GM19351 (cell line): Measurements from ENCODE around the gene ZNF827.
A peak's percentile ranks its signal among the peaks of the same experiment; 100 is the strongest.

Source experiments
- ATAC-seq: cut with Tn5 transposase; IDR thresholded peaks from one replicate; pipeline ENCODE4 v1.9.1; 2021; ENCODE audit warnings: mild to moderate bottlenecking, moderate library complexity; ENCODE audit not compliant: unreplicated experiment

Gene ZNF827

DNA sequence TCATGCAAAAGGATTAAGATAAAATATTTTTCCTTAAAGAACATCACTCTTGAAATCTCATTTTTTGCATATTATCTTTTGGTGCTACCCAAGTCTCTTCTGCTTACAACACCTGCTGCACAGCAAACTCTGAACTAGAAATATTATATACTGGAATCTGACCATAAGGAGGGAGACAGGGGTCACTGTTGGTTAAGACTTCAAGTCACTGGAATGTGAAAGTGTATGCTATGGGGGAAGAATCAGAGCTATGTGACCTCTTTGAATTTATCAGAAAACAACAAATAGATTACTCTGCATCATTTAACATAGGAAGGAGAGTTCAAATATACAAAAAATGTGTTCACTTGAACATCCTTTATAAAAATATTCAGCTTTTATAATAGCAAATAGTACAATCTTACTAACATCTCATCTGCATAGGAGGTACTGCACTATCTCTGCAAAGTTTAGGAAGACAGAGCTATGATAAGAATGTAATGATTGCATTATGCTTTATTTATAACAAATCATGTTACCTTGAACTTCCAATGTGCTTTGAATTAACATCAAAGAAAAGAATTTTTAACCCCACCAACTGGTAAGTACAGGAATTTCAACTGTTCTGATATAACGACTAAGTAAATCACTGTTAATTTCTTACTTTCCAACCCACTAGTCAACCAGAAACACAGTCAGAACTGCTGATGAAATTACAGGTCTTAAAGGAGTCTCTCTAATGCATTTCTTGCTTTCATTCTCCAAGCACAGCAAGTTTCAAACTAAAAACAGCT lies 69.8 kb downstream of the ZNF827 start:
- peak; percentile 68 for ATAC-seq

DNA sequence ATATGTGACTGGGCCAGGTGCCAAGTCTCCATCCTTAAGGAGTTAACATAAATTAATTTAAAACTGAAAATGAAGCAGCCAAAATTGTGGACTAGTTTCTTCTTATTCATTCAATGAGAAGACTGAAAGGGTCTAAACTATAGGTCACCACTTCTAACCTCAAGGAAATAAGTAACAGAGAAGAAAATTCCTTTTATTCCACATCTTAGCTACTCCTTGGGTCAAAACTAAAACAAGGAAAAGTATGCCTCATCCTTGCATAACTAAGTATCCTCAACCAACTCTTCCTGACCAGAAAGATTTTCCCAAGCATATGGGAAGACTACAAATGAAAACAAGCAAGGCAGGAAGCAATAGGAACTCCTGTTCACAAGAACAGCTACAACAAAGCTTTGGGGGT lies 71.2 kb downstream of the ZNF827 start:
- ATAC-seq: no peak

DNA sequence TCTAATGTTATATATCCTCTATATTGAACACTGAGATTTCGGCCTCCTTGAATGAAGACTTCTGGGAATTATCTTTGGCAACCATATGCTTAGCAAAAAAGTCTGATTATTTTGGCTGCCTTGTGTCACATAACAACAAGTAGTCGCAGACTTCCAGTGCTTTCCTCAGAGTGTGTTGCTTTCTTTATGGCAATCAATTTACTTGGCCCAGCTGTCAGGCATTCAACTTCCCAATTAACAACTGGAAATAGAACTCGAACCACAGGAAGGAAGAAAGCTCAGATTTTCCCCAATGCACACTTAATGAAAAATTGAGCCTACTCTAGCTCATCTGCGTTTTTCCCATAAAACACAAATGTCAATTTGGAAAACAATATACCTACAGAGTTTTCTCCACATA lies 71.6 kb downstream of the ZNF827 start:
- ATAC-seq: no peak

DNA sequence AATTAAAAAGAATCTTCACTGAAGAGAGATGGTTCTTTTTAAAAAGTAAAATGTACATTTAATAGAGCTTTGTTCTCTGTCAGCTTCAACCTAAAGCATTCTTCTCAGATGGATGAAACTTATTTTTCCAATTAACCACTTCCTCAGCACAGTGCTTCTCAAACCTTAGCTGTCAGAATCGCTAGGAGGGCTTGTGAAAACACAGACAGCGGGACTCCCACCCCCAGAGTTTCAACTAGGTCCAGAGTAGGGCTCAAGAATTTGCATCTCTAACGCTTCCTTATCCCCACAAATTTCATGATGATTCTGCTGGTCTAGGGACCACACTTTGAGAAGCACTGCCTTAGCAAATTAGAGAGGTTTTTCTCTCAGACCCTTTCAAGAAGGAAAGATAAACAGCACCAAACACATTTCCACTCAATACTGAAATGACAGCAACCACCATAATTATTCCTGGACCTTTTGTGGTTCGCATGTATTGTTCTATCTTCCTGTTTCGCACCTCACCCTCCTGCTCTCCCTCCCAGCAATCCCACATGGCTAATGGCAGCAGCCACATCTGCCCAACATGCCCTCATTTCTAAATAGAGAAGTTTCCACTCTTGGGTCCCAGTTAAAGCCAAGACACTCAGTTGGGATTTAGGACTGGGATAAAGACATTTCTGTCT lies 73.2 kb downstream of the ZNF827 start:
- peak; percentile 56 for ATAC-seq

DNA sequence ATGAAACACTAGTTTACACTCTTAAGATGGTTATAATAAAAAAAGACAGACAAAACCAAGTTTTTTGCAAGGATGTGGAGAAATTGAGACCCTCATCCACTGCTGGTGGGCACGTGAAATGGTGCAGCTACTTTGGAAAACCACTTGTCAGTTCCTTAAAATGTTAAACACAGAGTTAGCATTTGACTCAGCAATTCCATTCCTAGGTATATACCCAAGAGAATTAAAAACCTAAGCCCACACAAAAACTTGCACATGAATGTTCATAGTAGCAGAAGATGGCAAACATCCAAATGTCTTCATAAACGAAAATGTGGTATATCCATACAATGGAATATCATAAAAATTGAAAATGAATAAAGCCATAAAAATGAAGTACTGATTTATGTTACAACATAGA lies 75.4 kb downstream of the ZNF827 start:
- no peak for ATAC-seq

DNA sequence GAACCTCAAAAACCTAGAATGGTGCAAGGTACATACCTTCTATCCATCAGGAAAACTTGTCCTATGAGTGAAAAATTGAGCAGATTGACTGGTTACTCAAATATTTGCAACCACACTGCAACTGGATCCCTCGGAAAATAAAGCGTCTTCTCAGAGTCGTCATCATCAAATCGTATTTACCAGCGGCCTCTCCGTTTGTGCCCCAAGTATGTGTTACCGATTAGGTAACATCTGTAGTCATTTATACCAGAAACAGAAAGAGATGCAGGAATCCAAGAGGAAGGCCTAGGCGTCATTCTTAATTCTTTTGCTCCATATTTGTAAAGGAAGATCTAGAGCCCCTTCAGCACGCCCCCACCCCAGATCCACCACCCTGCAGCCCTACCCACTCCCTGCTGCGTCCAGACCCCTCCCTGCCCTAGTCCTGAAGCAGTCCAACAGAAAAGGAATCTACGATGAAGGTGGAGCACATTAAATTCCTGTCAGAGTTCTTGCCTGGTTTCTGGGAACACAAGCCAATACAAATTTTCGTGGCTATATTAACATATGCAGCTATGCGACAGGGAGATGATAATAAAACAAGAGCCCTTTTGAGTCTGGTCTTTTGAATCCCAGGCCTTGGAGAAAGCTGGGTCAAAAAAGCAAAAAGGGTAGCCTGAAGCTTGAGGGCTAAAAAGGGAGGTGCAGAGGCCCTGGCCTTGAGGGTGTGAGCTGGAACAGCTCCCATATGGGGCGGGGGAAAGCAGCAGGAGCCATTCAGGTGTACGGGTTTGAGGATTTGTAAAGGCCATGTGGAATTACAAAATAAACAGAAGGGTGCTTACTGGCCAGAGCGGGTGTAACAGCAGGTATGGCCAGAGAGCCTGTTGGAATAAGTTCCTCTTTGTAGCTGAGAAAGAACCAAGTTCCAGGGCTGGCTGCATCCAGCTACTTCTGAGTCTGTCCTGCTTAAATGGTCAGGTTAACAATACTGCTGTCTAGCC lies 77.0 kb downstream of the ZNF827 start:
- ATAC-seq: no peak

DNA sequence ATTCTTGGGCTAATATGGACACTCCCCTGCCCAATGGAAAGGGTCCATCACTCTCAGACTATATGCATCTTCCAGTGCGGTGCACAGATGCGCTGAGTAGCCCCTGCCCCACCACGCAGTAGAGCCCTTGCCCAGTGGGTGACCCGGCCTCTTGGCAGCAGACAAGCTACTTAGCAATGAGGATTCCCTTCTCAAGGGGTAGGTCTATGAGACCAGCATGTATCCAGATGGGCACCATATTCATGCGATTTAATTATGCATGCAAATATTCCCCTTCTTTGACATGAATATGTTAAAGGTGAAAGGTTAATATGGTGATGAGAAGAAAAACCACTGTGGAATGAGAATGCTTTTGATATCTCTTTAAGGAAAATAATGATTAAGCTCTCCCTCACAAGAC lies 77.7 kb downstream of the ZNF827 start:
- no peak for ATAC-seq

DNA sequence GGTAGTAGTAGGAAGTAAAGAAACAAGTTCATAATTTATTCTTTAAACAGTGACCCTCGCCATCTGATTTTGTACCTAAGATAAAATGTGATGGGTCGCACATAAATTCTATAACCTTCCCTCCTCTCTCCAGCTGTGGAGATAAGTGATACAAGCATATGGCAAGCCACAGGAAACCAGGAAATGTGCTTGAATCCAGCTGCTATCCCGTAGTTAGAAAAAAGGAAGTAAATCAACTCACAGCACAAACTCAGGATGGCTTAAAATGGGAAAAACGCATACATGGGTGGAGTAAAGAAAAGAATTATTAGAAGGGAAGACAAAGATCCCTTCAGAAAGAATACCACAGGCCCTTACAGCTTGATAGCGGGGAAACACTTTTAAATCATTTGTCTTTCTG lies 78.2 kb downstream of the ZNF827 start:
- ATAC-seq: no peak

DNA sequence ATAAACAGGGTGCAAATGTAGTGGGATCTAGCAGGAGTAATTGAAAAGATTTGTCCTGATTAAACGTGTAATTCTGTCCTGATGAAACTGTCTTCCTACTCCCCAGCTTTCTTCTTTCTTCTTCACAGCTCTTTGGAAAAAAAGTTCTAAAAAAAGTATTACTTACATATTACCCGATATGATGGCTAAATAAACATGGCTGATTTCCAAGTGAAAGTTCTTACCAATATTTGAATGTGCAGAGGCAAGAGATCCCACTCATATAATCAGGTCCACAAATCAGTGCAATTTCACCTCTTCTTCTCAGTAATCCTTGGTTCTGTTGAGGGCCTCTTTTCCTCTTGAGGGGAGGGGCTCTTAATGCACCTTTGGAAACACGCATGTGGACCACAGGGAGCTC lies 78.7 kb downstream of the ZNF827 start:
- ATAC-seq: no peak

DNA sequence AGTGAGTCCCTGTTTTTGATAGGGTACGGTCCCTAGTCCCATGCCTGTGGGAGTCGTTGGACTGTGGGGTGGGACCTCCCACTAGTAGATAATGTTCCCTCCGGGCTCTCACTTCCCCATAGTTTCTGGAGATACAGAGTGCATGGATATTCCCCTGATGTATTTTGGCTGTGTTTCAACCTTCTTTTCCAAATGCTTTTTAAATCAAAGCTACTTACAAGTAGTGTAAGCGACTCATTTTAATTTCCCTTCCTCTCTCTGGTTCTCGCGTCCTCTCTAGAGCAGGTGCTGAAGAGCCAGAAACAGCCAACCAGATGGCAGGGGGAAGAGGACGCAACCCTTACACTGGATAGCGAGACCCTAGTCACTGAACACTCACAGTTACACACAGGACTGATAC lies 79.2 kb downstream of the ZNF827 start:
- ATAC-seq: no peak

DNA sequence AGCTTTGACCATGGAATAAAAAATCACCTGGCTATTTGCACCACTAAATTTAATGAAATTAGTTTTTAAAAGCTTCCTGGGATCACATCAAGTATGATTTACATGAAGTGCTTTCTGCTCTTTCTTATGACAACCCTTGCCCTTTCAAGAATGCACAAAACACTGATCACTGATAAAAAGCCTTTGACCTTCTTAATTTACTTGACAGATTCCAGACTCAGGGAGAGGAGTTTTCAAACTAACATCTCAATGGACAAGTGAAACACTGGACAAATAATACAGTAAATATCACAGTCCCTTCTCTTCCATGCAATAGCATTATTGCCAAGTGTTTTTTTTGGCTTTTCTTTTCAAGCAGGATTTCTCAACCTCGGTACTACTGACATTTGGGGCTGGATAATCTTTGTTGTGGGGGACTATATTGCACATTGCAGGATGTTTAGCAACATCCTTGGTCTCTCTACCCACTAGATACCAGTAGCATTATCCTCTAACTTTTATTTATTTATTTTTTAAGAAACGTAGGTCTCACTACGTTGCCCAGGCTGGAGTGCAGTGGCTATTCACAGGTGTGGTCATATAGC lies 86.3 kb downstream of the ZNF827 start:
- no peak for ATAC-seq

DNA sequence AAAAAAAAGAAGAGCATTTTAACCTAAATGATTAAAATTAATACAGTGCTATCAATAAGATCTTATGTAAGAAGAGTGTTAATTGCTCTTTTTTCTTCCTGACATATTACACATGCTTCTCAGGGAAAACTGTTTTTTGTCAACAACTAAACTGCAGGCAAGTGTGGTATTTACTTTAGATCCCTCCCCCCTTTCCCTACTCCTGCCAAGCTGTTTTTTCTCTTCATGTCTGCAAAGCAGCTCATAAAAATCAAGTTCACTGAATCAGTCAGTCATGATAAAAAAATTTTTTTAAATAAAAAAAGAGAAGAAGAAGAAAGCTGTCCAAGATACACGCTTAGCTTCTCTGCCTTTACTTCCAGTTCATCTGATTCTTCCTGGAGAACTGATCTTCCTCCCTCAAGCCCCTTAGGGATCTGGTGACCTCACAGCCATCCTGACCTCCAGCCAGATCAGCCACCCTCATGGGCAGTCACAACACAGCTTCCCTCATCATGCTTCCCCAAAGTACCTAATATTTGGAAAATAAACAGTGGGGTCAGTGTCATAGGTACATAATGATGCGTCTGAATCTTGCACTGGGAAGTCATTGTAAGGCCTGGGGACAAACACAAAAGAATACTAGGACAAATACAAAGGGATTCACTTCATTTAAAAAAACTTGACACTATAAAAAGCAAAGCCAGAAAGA lies 87.0 kb downstream of the ZNF827 start:
- no peak for ATAC-seq

DNA sequence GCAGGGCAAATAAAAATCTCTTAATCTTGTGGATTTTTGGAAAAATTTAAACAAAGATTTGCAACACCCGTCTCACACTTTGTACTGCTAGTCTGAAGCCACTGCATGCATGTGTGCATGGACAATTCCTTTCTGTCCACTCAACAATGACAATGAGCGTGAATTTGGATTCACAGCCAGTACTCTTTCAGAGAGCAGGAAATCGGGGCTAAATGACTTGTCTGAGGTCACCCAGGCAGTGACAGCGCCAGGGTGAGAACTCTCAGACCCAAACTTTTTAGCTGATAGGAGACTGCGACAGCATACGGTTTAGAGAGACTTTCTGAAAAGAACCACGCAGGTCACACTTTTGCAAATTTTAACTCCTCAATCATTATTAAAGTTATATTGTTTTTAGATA lies 90.9 kb downstream of the ZNF827 start:
- no peak for ATAC-seq

DNA sequence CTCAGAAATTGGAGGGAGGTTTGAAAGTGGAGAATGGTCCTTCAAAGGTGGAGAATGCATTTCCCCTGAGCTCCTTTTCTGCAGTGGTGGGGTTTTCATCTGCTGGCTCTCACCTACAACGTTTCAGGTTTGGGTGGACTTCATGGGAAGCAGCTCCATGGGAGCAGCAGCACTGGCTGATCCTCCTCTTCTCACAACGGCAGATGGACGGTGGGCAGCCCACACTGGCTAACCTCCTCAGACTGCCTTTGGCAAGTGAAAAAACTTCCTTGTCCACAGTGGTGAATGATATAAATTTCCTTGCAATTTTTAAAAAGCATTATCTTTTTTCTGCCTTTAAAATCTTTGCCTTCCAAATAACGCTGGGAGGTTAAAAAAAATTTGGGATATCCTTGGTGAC lies 93.5 kb downstream of the ZNF827 start:
- no peak for ATAC-seq

DNA sequence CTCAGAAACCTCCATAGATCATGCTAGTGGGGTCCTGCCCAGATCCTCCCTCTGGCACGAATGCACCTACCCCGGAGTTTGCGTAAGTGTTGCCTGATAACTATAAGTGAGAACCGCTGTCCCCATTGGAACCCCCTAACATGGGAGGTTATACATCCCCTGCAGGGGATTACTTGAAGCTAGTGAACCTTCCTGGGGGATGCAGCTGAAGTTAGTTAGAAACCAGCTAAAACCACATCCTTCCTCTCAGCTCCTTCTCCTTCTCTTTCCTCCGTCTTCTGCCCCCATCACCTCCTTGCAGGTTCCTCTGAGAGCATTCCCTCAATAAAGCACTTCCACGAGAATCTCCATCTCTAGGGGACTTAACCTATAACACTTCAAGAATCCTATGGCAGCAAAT lies 95.0 kb downstream of the ZNF827 start:
- ATAC-seq: no peak

DNA sequence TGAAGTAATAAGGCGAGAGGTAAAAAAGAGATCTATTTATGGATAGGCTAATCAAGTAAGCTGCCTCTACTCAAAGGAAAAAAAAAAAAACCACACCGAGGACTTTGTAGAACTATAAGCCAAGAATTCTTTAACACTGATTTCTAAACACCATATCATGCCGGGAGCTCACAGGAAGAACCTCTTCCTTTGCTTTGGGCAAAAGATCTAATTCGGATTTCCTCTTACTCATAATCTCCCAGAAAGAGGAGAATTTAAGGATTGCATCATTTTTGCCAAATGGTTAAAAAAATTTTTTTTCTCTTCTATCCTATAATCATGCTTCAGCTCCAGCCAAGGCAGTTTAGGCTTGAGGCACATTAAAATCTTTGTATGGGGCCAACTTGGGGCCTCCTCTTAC lies 95.5 kb downstream of the ZNF827 start:
- no peak for ATAC-seq

DNA sequence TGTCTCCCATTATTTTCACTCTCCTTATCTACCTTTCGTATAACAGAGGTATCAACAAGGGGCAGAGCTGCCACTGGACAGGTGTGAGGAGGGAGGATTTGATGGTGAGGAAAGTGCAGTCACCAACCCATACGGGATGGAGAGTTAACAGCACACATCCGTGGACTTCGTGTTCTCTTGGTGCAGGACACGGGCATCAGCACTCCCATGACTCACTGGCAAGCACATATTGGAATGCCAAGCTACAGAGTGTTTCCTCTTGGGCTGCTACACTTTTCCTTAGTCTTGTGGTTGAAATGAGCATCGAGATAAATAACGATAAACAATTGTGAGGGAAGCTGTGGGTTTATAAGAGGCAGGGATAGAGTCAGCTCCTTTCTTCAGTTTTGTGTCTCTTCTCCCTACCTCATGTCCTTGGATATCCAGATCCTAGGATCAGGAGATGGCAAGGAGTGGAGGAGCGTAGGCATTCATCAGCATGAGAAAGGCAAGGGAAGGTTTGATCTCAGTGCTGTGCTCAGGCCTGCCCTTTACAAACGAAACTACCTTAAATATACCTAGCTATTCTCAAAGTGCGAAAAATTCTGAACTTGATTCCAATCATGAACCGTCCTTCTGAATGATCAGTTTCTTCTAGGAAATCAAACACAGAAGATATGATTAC lies 96.3 kb downstream of the ZNF827 start:
- ATAC-seq: no peak

DNA sequence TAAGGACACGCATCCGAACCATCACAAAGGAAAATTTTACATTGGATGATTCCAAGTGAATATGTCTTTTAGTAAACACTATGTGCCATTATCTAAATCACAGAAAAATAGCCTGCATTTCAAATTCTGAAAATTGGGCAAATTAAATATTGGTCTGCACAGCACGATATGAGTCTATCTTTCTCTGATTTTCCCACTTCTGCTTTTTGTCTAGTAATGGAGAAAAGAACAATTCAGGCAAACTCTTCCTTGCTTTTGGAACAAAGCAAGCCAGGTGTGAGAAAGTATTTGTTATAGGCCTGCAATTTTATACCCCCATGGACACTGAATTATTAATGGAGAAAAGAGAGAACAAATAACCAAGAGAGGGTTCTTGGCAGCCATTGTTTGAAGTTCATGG lies 97.8 kb downstream of the ZNF827 start:
- ATAC-seq: no peak

DNA sequence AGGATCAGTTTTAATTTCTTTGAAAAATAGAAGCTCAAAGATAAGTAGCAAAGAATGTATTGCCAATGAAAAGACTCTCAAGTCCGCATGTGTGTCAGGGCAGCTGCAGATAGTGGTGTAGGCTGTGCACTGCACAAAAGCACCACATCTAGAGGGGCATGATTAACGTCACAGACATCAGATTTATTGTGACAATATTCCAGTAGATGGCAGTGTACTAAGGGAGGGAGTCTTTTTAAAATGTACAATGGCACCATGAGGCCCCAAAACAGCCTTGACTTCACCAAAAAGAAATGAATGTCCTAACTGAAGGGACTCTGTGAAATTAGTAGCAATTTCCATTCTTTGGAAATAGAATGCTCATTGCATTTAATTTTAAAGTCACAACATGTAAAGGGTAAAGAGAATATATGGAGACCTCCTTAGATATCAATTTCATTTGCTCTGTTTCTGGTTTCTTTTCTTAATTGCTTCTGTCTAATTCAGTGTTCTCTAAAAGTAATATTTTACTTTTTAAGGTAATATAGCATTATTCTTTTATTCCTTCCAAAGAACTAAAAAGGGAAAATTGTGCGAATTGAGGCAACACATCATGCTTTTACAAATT lies 98.4 kb downstream of the ZNF827 start:
- ATAC-seq: peak; percentile 97

DNA sequence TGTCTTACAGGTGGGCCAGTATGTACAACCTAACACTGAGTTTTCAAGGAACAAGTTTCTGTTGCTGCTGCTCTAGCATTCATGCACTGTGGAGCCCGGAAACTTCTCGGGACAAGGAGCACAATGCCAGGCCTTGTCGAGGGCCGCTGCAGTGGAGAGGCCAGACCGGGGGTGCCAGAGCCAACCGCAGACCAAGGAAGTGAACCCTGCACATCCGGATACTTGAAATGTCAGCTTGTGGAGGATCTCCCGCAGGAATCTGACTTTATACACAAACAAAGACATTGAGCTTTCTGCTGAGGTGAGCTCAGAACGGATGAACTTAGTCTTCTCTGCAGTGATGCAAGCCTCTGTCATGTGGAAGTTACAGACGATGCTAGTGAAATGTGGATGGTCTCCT lies 99.5 kb downstream of the ZNF827 start:
- ATAC-seq: no peak
